Brain microvascular endothelial cell (primary cell): ENCODE measurements around the gene LOC128125822.

Experiments used
- DNase-seq: peaks from one replicate; pipeline ENCODE4 v3.0.0-alpha.2; 2020
- H3K27ac ChIP-seq: fragments of 250-450 bp; sonication (Bioruptor Pico); 2 replicates; pipeline ENCODE4 v1.5.1; 2020; ENCODE audit warnings: mild to moderate bottlenecking, moderate library complexity
- H3K27me3 ChIP-seq: fragments of 250-450 bp; sonication (Bioruptor Pico); replicated peaks from 2 replicates; pipeline ENCODE4 v1.5.1; 2020; ENCODE audit warnings: mild to moderate bottlenecking
- H3K36me3 ChIP-seq: fragments of 250-450 bp; sonication (Bioruptor Pico); replicated peaks from 2 replicates; pipeline ENCODE4 v1.5.1; 2020; ENCODE audit warnings: mild to moderate bottlenecking
- H3K4me3 ChIP-seq: 2 replicates; pipeline ENCODE4 v1.5.1; 2011; ENCODE audit warnings: low read depth, mild to moderate bottlenecking, control low read depth, low read length, moderate library complexity
- CTCF ChIP-seq: IDR thresholded peaks from 2 replicates; pipeline ENCODE4 v1.5.1; 2011; ENCODE audit warnings: low read depth, mild to moderate bottlenecking, moderate library complexity, low read length, control low read depth, inconsistent platforms; ENCODE audit errors: missing control alignments
- in situ Hi-C: cut with HindIII; loops from 2 replicates; pipeline ENCODE4 v1.10.0; 2017; ENCODE audit warnings: low sequenced_read_pairs, low pct_ligation_motif_present

The LOC128125822 gene

GRCh38 chr6:63600136-63600535 is 27.9 kb downstream of the LOC128125822 start:
- H3K27ac ChIP-seq: no peak overlapping the region
- in situ Hi-C loops: no loop called here
- no peaks in the 10 kb centered on the region for H3K27me3 ChIP-seq
- no peaks in the 10 kb centered on the region for H3K36me3 ChIP-seq
- DNase-seq: no peak
- no peak overlapping the region for H3K4me3 ChIP-seq
- no peak for TF ChIP-seq CTCF

- H3K36me3 ChIP-seq: no peaks in the 10 kb centered on the region
- DNase-seq: no peak
- H3K27ac ChIP-seq: no peak overlapping the region
- no peak overlapping the region for H3K4me3 ChIP-seq
- no peaks in the 10 kb centered on the region for H3K27me3 ChIP-seq
- TF ChIP-seq CTCF: no peak
- in situ Hi-C loops: no loop called here
Observed at GRCh38 chr6:63609231-63609630, 37.0 kb downstream of the LOC128125822 start.

DNA sequence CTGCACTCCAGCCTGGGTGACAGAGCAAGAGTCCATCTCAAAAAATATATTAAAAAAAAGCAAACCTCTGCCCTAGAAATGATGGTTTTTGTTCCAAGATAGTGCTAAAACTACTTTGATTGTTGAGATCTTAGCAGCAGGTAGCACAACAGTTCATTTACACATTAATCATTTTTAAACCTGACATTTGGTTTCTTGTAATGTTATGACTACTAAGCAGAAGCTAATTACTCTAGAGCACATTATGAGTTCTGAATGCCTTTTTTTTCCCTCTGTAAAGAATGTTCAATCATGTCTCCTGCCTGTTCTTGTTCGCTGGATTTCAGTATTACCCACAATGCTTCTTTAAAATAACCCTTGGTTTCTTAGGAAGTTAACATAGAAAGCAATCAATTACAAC is 38.7 kb downstream of the LOC128125822 start:
- in situ Hi-C loops: no loop called here
- TF ChIP-seq CTCF: no peak
- H3K27ac ChIP-seq: no peak overlapping the region

DNA sequence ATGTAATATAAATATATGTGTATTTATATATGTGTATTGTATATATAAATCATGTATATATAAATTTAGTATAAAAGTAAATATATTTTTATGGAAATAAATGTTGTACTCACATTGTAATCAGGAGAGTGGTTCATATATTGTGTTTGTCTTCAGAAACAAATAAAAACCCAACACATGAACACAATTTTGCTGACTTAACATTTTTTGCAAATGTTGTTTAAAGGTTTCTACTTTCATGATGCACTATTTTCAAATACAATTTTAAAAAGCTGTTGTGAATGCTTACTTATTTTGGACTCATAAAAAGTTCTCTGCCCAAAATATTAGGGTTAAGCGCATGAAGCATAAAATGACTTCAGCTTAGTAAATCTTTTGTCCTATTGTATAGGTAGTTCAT is 39.3 kb downstream of the LOC128125822 start:
- TF ChIP-seq CTCF: no peak
- in situ Hi-C loops: no loop called here
- Histone ChIP-seq H3K27ac (no peak overlapping the region), H3K36me3 (no peaks in the 10 kb centered on the region), H3K27me3 (no peaks in the 10 kb centered on the region), H3K4me3 (no peak overlapping the region)
- no peak for DNase-seq

More for the DNA sequence above, 38.7 kb downstream of the LOC128125822 start:
- Histone ChIP-seq H3K36me3 (no peaks in the 10 kb centered on the region), H3K4me3 (no peak overlapping the region), H3K27me3 (no peaks in the 10 kb centered on the region)
- DNase-seq: no peak

DNA sequence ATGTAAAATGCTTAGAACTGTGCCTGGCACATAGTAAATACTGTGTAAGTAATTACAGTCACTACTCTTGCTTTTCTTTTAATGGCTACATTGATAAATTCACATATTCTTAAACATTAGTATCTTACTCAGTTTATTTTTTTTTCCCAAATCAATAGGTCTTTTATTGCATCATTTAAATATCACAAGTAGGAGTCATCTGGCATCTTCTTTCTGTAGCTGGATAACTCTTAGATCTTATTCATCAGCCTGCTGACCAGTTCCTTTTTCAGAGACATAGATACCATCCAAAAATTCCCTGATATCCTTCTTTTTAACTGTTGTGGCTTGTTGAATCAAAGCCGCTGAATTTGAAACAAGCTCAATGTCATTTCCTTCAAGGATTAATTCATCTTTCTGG is 43.3 kb downstream of the LOC128125822 start:
- Histone ChIP-seq H3K27me3 (no peaks in the 10 kb centered on the region), H3K36me3 (no peaks in the 10 kb centered on the region), H3K4me3 (no peak overlapping the region), H3K27ac (no peak overlapping the region)
- DNase-seq: no peak
- TF ChIP-seq CTCF: no peak
- in situ Hi-C loops: no loop called here
